Lower leg skin (tissue), 4 donors: ENCODE results near the gene NT5DC1. TPM values are rescaled to one million over a fixed set of nuclear protein-coding genes. Genes with fewer than 3 reads are reported as not detected.

Experiments
- DNase-seq, 2 donors: peaks; one replicate each; pipeline ENCODE4 v3.0.0-alpha.2; 2019; ENCODE audit warnings: low spot score in 2 of 2
- H3K4me3 ChIP-seq: fragments of 200-600 bp; sonication (generic); 2 replicates; pipeline ENCODE4 v1.5.1; 2017; ENCODE audit warnings: mild to moderate bottlenecking, low read depth; ENCODE audit not compliant: poor library complexity, severe bottlenecking
- POLR2A ChIP-seq, 2 donors: fragments of 450-650 bp; IDR thresholded peaks; one replicate each; pipeline ENCODE4 v1.6.1; 2016 to 2017; ENCODE audit warnings: antibody characterized with exemption in 2 of 2, mild to moderate bottlenecking in 1 of 2, moderate library complexity in 1 of 2
- WGBS, 2 donors: methylation state at CpG; one replicate each; pipeline ENCODE4 v1.1.5; 2018; 5-methylcytosine and 5-hydroxymethylcytosine counted together
- intact Hi-C: fragments of 100-400 bp; cut with DNase I; formaldehyde crosslinking; loops from one replicate; pipeline ENCODE4 v1.15.0; 2023; ENCODE audit warnings: low total_unique reads
- total RNA-seq, 4 donors: library from RNA; depleted of rRNA; stranded (reverse); fragments of >200 nt; gene quantifications; one replicate each; pipeline ENCODE4 v1.1.0, GENCODE V29; 2016
- TF ChIP-seq, protein P1 (sequence below), 3 donors: fragments of 450-650 bp; IDR thresholded peaks; one replicate each; pipeline ENCODE4 v1.5.1; 2016; ENCODE audit warnings: antibody characterized with exemption in 3 of 3, mild to moderate bottlenecking in 3 of 3, moderate library complexity in 2 of 3

The NT5DC1 gene
- total RNA-seq: 10 to 100 TPM in 3 of 4 donors, 1 to 10 TPM in 1; 7.7 to 25.0 (median 12.3) TPM

DNA sequence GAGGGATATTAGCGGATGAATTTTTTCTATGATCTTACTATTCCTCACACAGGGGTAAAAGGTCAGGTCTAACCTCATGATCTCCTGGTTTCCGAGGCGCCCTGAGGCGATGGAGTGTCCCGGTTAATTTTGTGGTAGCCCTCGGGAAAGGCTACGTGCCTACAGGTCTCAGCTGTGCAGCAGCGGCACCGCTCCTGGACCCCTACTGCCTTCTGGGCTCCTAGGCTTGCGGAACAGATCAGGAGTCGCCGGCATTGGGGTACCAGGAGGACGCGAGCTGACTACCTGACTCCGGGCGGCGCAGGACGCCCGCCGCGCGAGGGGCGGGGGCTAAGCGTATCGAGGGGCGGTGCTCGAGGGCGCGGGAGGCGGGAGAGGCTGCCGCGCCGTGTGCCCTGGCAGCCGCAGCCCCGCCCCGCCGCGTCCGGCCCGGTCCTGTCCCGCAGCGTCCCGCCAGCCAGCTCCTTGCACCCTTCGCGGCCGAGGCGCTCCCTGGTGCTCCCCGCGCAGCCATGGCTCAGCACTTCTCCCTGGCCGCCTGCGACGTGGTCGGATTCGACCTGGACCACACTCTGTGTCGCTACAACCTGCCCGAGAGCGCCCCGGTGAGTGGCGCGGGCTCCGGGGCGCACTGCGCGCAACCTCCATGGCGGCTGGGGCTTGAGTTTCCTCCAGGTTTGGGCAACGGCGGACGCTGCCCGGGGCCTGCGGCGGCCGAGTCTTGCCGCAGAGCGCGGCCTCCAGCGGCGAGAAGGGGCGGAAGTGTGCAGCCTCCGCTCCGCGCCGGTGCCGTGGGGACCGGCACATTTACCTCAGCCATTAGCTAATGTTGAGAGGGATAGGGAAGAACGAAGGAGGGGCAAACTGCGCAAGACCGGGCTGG is at the start of gene NT5DC1:
TSS of gene NT5DC1 (plus strand) at position 435 of the 883 bp plus-strand sequence. CDS start at position 513, 78 bp downstream.
- WGBS, 2 donors: 0 to 1% methylated on average over 21 to 30 of the region's 87 CpGs
- TF ChIP-seq POLR2A (IDR thresholded peaks at IDR 0.05): no peak
- TF ChIP-seq, protein P1, sequence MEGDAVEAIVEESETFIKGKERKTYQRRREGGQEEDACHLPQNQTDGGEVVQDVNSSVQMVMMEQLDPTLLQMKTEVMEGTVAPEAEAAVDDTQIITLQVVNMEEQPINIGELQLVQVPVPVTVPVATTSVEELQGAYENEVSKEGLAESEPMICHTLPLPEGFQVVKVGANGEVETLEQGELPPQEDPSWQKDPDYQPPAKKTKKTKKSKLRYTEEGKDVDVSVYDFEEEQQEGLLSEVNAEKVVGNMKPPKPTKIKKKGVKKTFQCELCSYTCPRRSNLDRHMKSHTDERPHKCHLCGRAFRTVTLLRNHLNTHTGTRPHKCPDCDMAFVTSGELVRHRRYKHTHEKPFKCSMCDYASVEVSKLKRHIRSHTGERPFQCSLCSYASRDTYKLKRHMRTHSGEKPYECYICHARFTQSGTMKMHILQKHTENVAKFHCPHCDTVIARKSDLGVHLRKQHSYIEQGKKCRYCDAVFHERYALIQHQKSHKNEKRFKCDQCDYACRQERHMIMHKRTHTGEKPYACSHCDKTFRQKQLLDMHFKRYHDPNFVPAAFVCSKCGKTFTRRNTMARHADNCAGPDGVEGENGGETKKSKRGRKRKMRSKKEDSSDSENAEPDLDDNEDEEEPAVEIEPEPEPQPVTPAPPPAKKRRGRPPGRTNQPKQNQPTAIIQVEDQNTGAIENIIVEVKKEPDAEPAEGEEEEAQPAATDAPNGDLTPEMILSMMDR (IDR thresholded peaks at IDR 0.05): peak in 1 of 3 donors; percentile 44
- intact Hi-C loops: no loop called here
- H3K4me3 ChIP-seq: peak within 1 kb of the TSS; percentile 63
- peak; percentile 60 to 96 for DNase-seq

DNA sequence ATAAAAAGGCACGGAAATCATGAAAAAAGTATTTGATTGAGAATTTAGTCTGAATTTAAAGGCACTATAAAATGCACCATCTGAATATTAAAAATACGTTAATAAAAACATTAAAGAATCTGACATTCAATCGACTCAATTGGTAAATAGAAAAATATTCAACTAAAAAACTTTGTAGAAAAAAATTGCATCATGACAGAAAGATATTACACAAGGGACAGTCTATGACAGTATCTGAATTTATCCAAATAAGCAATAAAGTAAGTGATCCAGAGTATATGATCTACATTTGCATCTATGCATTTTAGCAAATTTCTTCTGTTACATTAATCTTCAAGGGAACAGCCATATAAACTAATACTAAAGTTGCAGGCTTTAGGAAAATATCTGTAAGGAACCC is 49.4 kb upstream of the NT5DC1 start:
- intact Hi-C loops: no loop called here

DNA sequence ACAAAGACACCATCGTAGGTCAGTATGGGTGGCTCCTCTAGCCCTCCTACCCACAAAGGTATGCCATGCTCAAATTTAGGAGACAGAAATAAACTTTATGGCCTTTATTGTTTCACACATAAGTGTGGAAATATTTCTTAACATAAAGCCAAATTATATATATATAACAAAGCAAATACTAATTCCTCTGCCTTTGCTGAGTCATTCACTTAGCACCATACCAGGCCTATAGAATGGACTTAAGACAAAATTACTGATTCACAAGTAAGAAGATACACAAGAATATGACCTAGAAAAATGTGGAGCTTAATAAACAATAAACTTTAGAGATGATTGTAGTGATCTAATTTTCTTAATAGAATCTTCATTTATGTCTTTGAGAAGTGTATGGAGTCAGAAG is 45.1 kb upstream of the NT5DC1 start:
- 82 to 86% methylated on average over 1 of the region's 1 CpG for WGBS, 2 donors
- intact Hi-C loops: no loop called here
- H3K4me3 ChIP-seq: no peak overlapping the region
- DNase-seq: no peak
- TF ChIP-seq, protein P1 (IDR thresholded peaks at IDR 0.05): no peak

More for the DNA sequence above, 49.4 kb upstream of the NT5DC1 start:
- WGBS, 2 donors: 96 to 97% methylated on average over 3 of the region's 3 CpGs
- DNase-seq: no peak
- no peak for TF ChIP-seq POLR2A (IDR thresholded peaks at IDR 0.05)
- TF ChIP-seq, protein P1 (IDR thresholded peaks at IDR 0.05): no peak
- no peak overlapping the region for H3K4me3 ChIP-seq

DNA sequence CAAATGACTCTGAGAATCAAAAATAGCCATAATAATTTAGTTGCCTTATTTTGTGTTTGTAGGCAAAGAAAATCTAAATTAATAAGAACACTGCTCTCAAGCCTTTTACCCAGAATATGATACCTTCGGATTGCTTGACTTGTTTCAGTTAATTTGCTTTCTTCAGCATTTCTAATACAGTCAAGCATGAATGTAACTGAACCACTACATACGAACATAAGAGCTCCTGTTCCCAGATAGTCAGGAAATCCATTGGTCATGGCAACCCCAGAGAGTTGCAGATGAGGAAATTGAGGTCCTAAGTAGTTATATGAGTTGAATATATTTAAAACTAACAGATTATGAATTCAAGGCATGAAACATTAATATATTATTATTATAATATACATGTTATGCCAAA is 42.9 kb upstream of the NT5DC1 start:
- no peak for DNase-seq
- H3K4me3 ChIP-seq: no peak overlapping the region
- intact Hi-C loops: no loop called here
- TF ChIP-seq POLR2A (IDR thresholded peaks at IDR 0.05): no peak
- TF ChIP-seq, protein P1 (IDR thresholded peaks at IDR 0.05): no peak
- 65 to 73% methylated on average over 2 of the region's 2 CpGs for WGBS, 2 donors

DNA sequence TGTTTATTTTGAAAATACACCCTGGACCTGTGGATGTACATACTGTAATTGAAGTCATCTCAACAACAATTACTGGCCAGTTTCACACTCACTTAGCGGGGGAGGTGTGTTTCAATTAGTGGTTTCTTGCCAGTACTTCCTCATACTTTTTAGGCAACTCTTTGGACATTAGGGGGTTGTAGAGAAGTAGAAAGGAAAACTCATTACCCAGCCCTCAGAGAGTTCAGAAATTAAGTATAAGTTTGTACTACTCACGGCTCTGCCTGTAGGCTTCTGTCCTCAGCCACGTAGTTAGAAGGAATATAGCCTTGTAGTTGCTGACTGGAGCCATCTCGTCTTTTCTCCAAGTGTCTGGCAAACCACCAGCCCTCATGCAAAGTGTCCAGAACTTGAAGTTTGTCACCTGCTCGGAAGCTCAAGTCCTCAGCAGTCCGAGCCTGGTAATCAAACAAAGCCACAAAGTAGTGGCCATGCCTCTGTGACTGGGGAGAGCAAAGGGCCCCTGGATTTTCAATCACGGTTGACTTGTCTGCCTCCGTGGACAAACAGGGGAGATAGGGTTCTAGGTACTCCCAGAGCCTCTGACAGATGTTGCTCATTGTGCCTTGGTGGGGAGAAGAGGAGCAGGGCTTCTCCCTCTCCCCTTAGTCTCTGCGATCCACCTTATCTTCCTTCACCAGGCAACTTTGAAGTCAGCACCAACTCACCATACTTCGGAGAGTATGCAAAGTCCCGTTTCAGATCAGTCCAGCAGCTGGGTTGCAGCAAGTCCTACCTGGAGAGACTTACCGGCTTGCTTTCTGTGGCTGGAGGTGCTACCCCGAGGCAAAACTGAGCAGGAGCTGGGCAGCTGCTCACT is 40.7 kb upstream of the NT5DC1 start:
- peak overlapping the region; percentile 5 for H3K4me3 ChIP-seq
- TF ChIP-seq POLR2A (IDR thresholded peaks at IDR 0.05): no peak
- TF ChIP-seq, protein P1 (IDR thresholded peaks at IDR 0.05): no peak
- DNase-seq: no peak
- intact Hi-C loops: no loop called here
- whole genome bisulfite sequencing, 2 donors: 27 to 44% methylated on average over 13 of the region's 13 CpGs
